ENCODE measurements around the gene PCBP3.

DNA sequence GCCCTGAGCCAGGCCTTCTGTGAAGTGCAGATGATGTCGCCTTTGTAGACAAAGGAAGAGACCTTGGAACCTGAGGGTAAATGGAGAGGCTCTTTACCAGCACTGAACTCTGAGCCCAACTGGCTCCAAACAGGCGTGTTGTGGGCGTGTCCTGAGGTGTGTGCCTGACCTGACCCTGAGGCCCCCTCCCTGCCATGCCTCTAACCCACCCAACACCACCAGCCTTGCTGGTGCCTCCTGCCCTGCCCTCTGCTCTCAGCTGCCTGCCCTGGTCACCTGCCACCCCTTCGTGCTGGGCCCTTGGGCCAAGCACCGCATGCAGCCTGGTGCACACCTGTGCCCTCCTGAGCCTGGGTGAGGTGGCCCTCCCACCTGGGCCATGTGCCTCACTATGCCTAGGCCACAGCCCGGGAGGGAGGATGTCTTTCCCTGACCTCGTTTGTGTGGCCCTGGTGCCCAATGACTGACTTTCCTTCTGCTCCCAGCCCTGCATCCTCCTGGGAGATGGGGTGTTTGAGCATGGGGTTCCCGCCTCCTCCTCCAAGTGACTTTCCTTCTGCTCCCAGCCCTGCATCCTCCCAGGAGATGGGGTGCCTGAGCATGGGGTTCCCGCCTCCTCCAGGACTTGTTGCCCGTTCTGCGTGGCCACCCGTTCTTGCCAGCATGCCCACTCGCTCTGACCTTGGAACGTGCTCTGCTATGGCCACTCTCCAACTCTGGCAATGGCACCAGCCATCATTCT, 157.0 kb downstream of the PCBP3 start:
- TF ChIP-seq, protein P1, sequence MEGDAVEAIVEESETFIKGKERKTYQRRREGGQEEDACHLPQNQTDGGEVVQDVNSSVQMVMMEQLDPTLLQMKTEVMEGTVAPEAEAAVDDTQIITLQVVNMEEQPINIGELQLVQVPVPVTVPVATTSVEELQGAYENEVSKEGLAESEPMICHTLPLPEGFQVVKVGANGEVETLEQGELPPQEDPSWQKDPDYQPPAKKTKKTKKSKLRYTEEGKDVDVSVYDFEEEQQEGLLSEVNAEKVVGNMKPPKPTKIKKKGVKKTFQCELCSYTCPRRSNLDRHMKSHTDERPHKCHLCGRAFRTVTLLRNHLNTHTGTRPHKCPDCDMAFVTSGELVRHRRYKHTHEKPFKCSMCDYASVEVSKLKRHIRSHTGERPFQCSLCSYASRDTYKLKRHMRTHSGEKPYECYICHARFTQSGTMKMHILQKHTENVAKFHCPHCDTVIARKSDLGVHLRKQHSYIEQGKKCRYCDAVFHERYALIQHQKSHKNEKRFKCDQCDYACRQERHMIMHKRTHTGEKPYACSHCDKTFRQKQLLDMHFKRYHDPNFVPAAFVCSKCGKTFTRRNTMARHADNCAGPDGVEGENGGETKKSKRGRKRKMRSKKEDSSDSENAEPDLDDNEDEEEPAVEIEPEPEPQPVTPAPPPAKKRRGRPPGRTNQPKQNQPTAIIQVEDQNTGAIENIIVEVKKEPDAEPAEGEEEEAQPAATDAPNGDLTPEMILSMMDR (IDR thresholded peaks at IDR 0.05; ENCODE audit: control extremely low read depth in 1 of 3, insufficient read depth in 1 of 3, low read depth in 1 of 3, low read length in 3 of 3): no peak
- TF ChIP-seq FOSL1 (IDR thresholded peaks at IDR 0.05; ENCODE audit: insufficient read depth, low read depth, low read length): no peak
- TF ChIP-seq CEBPB (IDR thresholded peaks at IDR 0.05; ENCODE audit: low read depth, low read length): no peak
- TF ChIP-seq POLR2A (IDR thresholded peaks at IDR 0.05; ENCODE audit: control extremely low read depth in 1 of 2, low read depth in 2 of 2, low read length in 2 of 2): no peak
